Cardiac muscle cell (in vitro differentiated cells and primary cell): ENCODE data around the gene COL10A1. TPM values are rescaled to one million over a fixed set of nuclear protein-coding genes. Genes with fewer than 3 reads are reported as not detected.

Experiments
- DNase-seq, 2 donors: peaks; one replicate each; pipeline versions ENCODE4 v3.0.0 to v3.0.0-alpha.2; 2010 to 2017; ENCODE audit warnings: low read depth in 1 of 2, low spot score in 1 of 2
- H3K27ac ChIP-seq: fragments of 200-600 bp; sonication (generic); 2 replicates; pipeline ENCODE4 v1.5.1; 2016
- H3K27me3 ChIP-seq: fragments of 200-600 bp; sonication (generic); 2 replicates; pipeline ENCODE4 v1.6.0; 2016; ENCODE audit warnings: control low read depth
- H3K36me3 ChIP-seq: fragments of 200-600 bp; sonication (generic); 2 replicates; pipeline ENCODE4 v1.5.1; 2016; ENCODE audit warnings: control low read depth
- H3K4me1 ChIP-seq: fragments of 200-600 bp; sonication (generic); 2 replicates; pipeline ENCODE4 v1.8.1; 2017; ENCODE audit warnings: low read depth, mild to moderate bottlenecking, mixed run types
- H3K4me3 ChIP-seq: fragments of 200-600 bp; sonication (generic); 2 replicates; pipeline ENCODE4 v1.5.1; 2016; ENCODE audit warnings: mild to moderate bottlenecking
- H3K9me3 ChIP-seq: fragments of 200-600 bp; sonication (generic); 2 replicates; pipeline ENCODE4 v1.5.1; 2017; ENCODE audit warnings: low read depth, mild to moderate bottlenecking, control low read depth
- polyA plus RNA-seq: library from polyadenylated mRNA; unstranded; fragments of >200 nt; fragmentation: Nextera tagmentation; extraction: Ambion mirVana; gene quantifications from 2 replicates; pipeline ENCODE4 v1.2.1, GENCODE V29; 2016
- total RNA-seq: library from RNA; depleted of rRNA; stranded (reverse); fragments of >200 nt; gene quantifications from 2 replicates; pipeline ENCODE4 v1.2.3, GENCODE V29; 2016
- TF ChIP-seq, protein P1 (sequence below): IDR thresholded peaks from 2 replicates; pipeline ENCODE4 v1.5.1; 2012; ENCODE audit warnings: low read depth, mild to moderate bottlenecking, low read length

COL10A1 gene
- total and polyA plus RNA-seq, 2 experiments from 2014 or later: 0.13 TPM; not detected in 1

DNA sequence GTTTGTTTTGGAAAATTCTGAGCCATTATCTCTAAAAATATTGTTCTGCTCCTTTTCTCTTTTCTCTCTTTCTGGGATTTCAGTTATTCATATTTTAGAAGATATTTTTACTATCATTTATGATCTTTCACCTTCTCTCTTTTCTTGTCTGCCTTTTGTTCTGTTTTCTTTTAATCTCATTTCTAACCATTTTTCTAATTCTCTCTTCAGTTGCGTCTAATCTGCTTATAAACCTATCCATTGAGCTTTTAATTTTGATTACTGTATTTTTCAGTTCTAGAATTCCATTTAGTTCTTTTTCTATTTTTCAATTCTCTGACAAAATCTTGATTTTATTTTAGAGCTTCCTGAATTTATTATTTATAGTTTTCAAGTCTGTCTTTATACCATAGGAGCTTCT, 42.2 kb upstream of the COL10A1 start:
- Histone ChIP-seq H3K4me1 (no peaks in the 10 kb centered on the region), H3K36me3 (no peaks in the 10 kb centered on the region), H3K27me3 (no peaks in the 10 kb centered on the region), H3K9me3 (no peaks in the 10 kb centered on the region), H3K27ac (no peak overlapping the region), H3K4me3 (no peak overlapping the region)
- no peak for DNase-seq
- TF ChIP-seq, protein P1, sequence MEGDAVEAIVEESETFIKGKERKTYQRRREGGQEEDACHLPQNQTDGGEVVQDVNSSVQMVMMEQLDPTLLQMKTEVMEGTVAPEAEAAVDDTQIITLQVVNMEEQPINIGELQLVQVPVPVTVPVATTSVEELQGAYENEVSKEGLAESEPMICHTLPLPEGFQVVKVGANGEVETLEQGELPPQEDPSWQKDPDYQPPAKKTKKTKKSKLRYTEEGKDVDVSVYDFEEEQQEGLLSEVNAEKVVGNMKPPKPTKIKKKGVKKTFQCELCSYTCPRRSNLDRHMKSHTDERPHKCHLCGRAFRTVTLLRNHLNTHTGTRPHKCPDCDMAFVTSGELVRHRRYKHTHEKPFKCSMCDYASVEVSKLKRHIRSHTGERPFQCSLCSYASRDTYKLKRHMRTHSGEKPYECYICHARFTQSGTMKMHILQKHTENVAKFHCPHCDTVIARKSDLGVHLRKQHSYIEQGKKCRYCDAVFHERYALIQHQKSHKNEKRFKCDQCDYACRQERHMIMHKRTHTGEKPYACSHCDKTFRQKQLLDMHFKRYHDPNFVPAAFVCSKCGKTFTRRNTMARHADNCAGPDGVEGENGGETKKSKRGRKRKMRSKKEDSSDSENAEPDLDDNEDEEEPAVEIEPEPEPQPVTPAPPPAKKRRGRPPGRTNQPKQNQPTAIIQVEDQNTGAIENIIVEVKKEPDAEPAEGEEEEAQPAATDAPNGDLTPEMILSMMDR: no peak

DNA sequence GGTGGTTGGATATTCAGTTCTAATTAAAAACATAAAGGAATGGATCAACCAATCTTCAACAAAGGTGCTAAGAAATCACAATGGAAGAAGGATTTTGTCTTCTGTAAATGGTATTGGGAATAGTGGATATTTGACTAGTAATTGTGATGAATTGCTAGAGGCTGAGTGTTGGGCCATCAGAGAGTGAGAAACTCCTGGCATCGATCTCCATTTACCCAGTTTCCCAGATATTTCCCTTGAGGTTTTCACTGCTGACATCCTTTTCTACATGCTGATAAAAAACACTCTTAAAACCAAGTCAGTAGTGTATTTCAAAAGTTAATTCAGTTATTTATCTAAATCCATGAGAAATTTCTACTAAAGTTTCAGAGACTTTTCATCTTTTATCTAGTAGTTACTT, 40.4 kb upstream of the COL10A1 start:
- Histone ChIP-seq H3K4me3 (no peak overlapping the region), H3K36me3 (no peaks in the 10 kb centered on the region), H3K27me3 (no peaks in the 10 kb centered on the region), H3K9me3 (no peaks in the 10 kb centered on the region), H3K4me1 (no peaks in the 10 kb centered on the region), H3K27ac (no peak overlapping the region)
- TF ChIP-seq, protein P1: no peak
- peak in 1 of 2 donors; percentile 52 for DNase-seq

DNA sequence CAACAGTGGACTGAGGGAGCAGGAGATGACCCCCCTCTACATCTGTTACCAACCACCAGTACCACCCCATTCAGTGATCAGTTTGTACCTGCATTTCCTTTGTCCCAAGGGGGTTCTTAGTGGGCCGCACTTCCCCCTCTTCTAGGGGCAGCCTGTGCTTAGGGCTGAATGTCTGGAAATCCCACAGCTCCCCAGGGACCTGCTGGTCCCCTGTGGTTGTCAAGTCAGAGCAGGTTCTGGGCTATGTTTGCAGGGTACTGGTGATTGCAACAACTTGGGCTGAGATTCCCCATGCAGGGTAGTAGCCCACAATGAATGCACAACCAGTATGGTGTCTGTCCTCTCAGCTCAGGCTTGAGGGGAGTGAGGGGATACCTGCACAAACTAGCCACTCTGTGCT, 39.7 kb upstream of the COL10A1 start:
- TF ChIP-seq, protein P1: no peak
- H3K27me3 ChIP-seq: no peaks in the 10 kb centered on the region
- H3K9me3 ChIP-seq: no peaks in the 10 kb centered on the region
- H3K4me3 ChIP-seq: no peak overlapping the region
- DNase-seq: no peak
- H3K27ac ChIP-seq: no peak overlapping the region
- no peaks in the 10 kb centered on the region for H3K36me3 ChIP-seq
- no peaks in the 10 kb centered on the region for H3K4me1 ChIP-seq

DNA sequence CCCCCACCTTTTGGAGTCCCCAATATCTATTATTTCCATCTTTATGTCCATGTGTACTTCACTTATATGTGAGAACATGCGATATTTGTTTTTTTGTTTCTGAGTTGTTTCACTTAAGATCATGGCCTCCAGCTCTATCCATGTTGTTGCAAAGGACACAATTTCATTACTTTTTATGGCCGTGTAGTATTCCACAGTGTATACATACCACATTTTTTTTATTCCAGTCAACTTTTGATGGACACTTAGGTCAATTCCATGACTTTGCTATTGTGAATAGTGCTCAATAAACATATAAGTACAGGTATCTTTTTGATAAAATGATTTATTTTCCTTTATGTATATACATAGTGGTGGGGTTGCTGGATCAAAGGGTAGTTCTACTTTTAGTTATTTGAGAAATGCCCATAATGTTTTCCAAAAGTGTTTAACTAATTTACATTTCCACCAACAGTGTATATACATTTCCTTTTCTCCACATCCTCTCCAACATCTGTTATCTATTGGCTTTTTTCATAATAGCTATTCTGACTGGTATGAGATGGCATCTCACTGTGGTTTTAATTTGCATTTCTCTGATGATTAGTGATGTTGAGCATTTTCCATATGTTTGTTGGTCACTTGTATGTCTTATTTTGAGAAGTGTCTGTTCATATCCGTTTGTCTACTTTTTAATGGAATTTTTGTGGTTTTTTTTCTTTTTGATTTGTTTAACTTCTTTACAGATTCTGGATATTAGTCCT, 34.0 kb upstream of the COL10A1 start:
- no peaks in the 10 kb centered on the region for H3K9me3 ChIP-seq
- no peaks in the 10 kb centered on the region for H3K4me1 ChIP-seq
- H3K4me3 ChIP-seq: no peak overlapping the region
- H3K27me3 ChIP-seq: no peaks in the 10 kb centered on the region
- DNase-seq: no peak
- TF ChIP-seq, protein P1: no peak
- no peak overlapping the region for H3K27ac ChIP-seq
- H3K36me3 ChIP-seq: no peaks in the 10 kb centered on the region

DNA sequence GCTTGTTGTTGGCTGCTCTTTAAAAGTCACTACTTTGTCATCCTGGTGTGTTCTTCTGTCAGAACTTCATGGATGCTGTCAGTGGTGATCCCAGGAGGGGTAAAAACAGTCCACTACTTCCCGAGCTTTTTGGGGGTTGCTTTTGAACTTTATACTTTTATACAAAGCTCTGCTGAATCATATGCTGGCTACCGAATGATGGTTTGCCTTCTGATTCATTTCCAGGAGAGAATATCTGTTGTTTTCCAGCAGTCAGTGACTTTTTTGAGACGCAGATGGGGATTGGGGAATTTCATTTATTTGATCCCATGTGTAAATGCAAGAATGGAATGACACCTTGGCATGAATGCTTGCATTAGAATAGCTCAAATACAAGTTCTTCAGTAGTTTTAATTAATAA, 32.7 kb upstream of the COL10A1 start:
- Histone ChIP-seq H3K9me3 (no peaks in the 10 kb centered on the region), H3K36me3 (no peaks in the 10 kb centered on the region), H3K27ac (no peak overlapping the region), H3K4me3 (no peak overlapping the region), H3K27me3 (no peaks in the 10 kb centered on the region), H3K4me1 (no peaks in the 10 kb centered on the region)
- TF ChIP-seq, protein P1: no peak
- DNase-seq: peak in 1 of 2 donors; percentile 25
